NCI-H1105 treated with DMSO at 0.1 percent for 48 hours (cell line): ENCODE results near the gene L3MBTL4.

Experiments
- DNase-seq: peaks from one replicate; lab custom pipeline; 2025; lab: John Stamatoyannopoulos, UW

L3MBTL4 gene

GRCh38 chr18:5962362-5962761 lies 452.3 kb downstream of the L3MBTL4 start:
- DNase-seq, result no peak

GRCh38 chr18:5961828-5962150 lies 452.9 kb downstream of the L3MBTL4 start:
- DNase-seq, result no peak

GRCh38 chr18:5961097-5961827 lies 453.4 kb downstream of the L3MBTL4 start:
- DNase-seq, result no peak

GRCh38 chr18:5958822-5959221 lies 455.9 kb downstream of the L3MBTL4 start:
- DNase-seq, result no peak

GRCh38 chr18:5955861-5956260 lies 458.9 kb downstream of the L3MBTL4 start:
- DNase-seq, result no peak

GRCh38 chr18:5951515-5952091 lies 463.1 kb downstream of the L3MBTL4 start:
- no peak for DNase-seq

GRCh38 chr18:5948781-5949180 lies 465.9 kb downstream of the L3MBTL4 start:
- no peak for DNase-seq

GRCh38 chr18:5948237-5948636 lies 466.5 kb downstream of the L3MBTL4 start:
- no peak for DNase-seq

- DNase-seq, result no peak
Measured at GRCh38 chr18:5944448-5944847, 470.3 kb downstream of the L3MBTL4 start.

- DNase-seq, result peak; percentile 28
Measured at GRCh38 chr18:5943514-5943913, 471.2 kb downstream of the L3MBTL4 start.

GRCh38 chr18:5942591-5942990 lies 472.1 kb downstream of the L3MBTL4 start:
- DNase-seq, result no peak

- DNase-seq, result no peak
Measured at GRCh38 chr18:5941890-5942289, 472.8 kb downstream of the L3MBTL4 start.

- DNase-seq, result no peak
Measured at GRCh38 chr18:5939801-5940667, 474.7 kb downstream of the L3MBTL4 start.

- DNase-seq, result no peak
Measured at GRCh38 chr18:5937795-5938194, 476.9 kb downstream of the L3MBTL4 start.

- no peak for DNase-seq
Measured at GRCh38 chr18:5937121-5937520, 477.6 kb downstream of the L3MBTL4 start.

GRCh38 chr18:5930789-5931188 lies 483.9 kb downstream of the L3MBTL4 start:
- DNase-seq, result no peak

- no peak for DNase-seq
Measured at GRCh38 chr18:5918205-5918858, 496.4 kb downstream of the L3MBTL4 start.

GRCh38 chr18:5914951-5915350 lies 499.8 kb downstream of the L3MBTL4 start:
- DNase-seq, result peak; percentile 11

GRCh38 chr18:5914016-5914415 lies 500.7 kb downstream of the L3MBTL4 start:
- no peak for DNase-seq

- no peak for DNase-seq
Measured at GRCh38 chr18:5912566-5912965, 502.1 kb downstream of the L3MBTL4 start.

- DNase-seq, result no peak
Measured at GRCh38 chr18:5909125-5909524, 505.6 kb downstream of the L3MBTL4 start.
